ENCODE data around the gene FAM174B.

The FAM174B gene

DNA sequence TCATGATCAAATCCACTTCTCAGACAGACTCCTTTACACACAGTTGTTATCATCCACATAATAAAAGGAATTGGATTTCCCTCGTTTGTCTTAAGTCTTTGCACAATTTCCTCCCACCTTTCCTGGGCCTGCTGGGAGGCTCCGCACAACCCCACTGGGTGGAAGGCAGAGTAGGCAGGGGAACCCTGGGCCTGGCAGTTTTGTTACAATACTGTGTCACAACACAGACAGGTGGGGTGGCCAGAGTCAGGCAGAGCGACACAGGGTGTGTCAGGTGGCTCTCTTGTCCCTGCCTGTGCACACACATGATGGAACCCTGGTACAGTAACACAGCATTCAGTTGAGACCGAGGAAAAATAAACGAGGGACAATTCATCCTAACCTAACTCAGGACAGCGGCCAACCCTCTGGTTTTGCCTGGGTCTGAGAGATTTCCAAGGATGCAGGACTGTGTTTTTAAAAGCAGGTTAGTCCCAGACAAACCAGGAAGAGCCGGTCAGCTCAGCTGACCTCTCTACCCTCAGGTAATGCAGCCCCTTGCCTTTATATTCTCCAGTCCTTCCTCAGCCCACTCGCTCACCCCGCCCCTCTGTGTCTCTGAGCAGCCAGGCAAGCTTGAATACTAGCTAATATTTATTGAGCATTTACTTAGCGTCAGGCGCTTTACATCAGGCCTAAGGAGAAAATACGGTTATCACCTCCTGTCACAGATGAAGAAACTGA lies 8.8 kb upstream of the FAM174B start:
- no peak for DNase-seq (ENCODE audit: low read depth)

- DNase-seq (ENCODE audit: low read depth) = no peak
These were observed 7.8 kb upstream of the FAM174B start for GRCh38 chr15:92663250-92663951.

GRCh38 chr15:92662762-92663161 lies 7.2 kb upstream of the FAM174B start:
- DNase-seq (ENCODE audit: low read depth) = no peak

DNA sequence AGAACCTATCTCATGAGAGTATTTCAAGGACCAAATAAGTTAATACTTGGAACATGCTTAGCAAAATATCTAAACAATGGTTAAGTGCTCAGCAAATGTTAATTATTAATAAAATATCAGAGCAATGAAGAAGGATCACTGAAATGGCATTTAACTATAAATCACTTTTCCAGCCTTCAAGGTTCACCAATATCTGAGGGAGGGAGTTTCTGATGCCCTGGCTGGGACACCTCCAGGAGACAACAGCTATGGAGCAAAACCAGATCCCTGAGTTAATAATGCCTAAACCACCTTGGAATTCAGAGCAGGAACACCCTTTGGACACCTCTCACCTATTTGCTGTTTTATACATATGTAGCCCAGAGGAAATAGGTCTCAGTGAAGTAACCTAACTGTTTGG lies 6.4 kb upstream of the FAM174B start:
- no peak for DNase-seq (ENCODE audit: low read depth)

GRCh38 chr15:92661069-92661468 lies 5.5 kb upstream of the FAM174B start:
- no peak for DNase-seq (ENCODE audit: low read depth)

GRCh38 chr15:92657486-92657885 lies 1.9 kb upstream of the FAM174B start:
- DNase-seq (ENCODE audit: low read depth) = no peak

GRCh38 chr15:92656089-92656488 lies 514 bp upstream of the FAM174B start:
- no peak for DNase-seq (ENCODE audit: low read depth)

DNA sequence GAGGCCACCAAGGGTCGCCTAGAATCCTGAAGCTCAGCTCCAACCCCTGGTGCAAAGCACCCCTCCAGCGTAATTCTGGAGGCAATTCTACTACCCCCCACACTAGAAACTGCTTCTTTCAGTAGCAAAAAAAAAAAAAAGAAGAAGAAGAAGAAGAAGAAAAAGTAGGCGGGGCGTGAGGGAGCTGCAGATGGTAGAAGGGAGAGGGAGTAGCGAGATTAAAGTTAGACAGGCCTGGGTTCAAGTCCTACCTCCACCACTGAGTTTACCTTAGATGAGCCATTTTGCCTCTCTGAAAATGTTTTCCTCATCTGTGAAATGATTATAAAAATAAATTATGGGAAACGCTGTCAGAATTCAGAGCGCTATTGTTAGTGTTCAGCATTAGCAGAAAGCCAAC lies 913 bp downstream of the FAM174B start:
- DNase-seq (ENCODE audit: low read depth) = no peak

- no peak for DNase-seq (ENCODE audit: low read depth)
These were observed 1.6 kb downstream of the FAM174B start for GRCh38 chr15:92653836-92654539.

DNA sequence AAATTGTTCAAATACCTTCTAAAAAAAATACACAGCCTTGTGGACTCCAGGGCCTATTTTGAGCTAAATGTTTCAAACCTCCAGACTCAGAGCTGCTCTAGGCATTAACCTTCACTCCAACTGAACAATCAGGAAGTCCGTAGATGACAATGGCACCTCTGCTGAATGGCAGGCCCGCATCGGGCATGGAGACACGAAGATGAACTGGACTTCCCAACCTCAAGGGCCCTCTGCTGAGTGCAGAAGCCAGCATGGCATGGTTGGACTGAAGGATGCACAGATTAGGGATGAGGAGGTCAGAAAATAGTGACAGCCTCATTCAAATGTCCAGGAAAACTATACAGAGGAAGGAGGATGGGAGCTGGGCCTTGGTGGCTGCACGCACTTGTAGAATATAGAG lies 2.2 kb downstream of the FAM174B start:
- no peak for DNase-seq (ENCODE audit: low read depth)

DNA sequence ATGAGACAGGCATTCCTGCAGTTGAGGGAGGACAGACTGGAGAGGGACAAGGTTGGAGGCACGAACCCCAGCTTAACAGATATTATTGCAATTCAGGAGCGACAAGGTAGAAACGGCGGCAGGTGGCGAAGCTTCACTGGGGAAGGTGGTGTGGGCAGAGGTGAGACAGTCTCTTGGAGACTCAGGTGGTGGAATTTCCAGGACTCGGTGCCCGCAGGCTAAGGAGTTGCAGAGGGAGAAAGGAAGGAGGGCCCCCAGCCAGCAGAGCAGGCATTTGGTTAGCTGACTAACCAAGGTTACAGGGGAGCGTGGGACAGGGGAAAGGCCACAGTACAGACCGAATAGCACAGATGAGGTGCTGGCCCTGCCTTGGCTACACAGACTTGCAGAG lies 3.0 kb downstream of the FAM174B start:
- DNase-seq (ENCODE audit: low read depth) = no peak

DNA sequence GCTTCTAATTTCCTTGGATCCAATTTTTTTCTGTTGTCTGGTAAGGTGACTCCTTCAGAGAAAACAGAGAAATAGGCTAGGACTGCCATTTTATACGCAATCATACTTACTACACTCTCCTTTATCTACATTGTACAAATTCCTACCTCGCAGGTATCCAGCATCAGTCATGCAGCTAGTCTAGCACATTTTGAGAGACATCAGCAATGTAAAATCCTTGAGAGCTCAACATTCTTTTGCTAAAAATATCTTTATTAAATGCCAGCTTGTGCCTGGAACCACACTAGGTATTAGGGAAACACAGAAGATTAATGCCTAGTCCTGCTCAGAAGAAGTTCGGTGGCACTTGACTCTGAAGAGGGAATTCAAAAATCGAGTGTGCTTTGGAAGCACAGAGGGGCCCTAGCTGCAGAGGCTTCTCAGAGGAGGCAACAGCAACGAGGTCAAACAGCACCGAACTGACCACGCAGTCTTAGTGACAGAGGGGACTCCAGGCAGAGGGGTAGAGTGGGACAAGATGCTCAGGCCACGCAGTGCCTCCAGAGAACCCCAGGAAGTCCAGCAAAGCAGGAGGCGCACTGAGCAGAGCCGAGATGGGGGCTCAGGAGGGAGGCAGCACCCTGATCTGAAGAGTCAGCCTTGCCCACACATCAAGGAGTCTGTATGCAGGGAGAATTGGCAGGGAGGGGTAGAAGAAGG lies 3.5 kb downstream of the FAM174B start:
- no peak for DNase-seq (ENCODE audit: low read depth)

GRCh38 chr15:92650966-92651365 lies 4.6 kb downstream of the FAM174B start:
- DNase-seq (ENCODE audit: low read depth) = no peak

- no peak for DNase-seq (ENCODE audit: low read depth)
These were observed 5.3 kb downstream of the FAM174B start for GRCh38 chr15:92650256-92650655.

DNA sequence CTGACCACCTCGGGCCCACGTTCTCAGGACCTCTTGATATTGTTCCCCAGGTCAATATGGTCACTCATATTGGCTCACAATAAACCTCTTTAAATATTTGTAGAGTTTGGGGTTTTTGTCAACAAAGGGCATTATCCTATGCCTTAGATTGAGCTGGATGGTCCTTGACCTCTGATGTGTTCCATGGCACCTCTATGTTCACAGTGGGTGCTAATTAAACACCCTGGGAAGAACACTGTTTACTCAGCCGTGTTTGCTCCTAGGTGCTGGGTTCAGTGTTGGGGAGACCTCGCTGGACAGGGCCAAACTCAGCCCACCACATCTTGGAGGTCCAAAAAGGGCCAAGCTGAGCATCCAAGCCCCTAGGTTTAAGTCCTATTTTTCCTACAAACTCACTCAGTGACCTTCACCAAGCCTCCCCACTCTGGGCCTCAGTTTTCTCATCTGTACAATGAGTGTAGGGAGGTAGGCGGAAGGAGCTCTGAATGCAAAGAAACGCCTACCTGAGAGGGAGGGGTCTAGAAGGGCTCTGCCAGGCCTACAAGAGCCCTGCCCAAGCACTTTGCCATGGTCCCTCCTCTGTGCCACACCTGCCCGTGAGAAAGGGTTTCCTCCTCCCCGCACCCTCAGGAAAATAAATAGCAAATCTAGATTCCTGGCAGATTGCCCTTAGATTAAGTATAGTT lies 7.2 kb downstream of the FAM174B start:
- DNase-seq (ENCODE audit: low read depth) = no peak

- no peak for DNase-seq (ENCODE audit: low read depth)
These were observed 8.0 kb downstream of the FAM174B start for GRCh38 chr15:92647467-92648163.

- DNase-seq (ENCODE audit: low read depth) = no peak
These were observed 9.4 kb downstream of the FAM174B start for GRCh38 chr15:92646216-92646615.

DNA sequence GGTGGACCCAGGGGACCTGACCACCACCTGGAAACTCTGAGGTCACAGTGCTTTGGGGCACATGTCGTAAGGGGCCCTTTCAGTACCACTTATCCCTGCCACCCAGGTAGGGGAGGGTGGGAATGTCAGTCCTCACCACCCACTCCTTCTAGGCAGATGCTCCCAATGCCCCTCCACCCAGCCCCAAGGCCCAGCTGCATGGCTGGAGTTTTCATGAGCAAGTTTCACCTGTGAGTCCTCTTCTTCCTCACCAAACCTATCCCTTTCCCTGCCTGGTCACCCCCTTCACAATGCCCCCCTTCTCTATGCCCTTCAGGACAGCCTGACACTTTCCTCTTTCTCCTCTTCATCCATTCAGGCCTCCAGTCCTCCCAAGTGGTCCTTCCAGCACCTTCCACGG lies 9.8 kb downstream of the FAM174B start:
- no peak for DNase-seq (ENCODE audit: low read depth)

DNA sequence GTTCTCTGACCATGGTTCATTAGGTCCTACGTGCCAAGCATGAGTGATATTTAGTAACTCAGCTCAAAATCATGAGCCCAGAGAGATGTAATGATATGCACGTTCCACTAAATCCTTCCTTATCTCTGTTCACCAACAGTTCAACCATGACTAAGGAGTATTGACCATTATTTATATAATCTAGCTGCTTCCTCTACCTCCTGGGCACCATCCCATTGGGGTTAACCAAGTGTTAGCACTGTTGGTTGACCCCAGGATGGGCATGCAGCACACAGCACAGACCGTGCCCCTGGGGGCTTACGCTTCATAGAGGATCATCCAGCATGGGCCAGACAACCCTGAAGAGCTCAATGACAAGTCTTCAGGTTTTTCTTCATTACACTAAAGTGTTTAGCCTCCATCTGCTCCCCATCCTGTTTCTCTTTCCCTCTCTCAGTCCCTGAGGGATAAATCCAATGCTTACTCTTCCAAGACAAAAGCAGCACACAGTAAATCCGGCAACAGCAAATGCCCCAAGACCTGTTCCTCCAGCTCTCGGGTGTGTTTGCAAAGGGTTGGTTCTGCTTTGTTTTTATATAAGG lies 10.4 kb downstream of the FAM174B start:
- DNase-seq (ENCODE audit: low read depth) = no peak

DNA sequence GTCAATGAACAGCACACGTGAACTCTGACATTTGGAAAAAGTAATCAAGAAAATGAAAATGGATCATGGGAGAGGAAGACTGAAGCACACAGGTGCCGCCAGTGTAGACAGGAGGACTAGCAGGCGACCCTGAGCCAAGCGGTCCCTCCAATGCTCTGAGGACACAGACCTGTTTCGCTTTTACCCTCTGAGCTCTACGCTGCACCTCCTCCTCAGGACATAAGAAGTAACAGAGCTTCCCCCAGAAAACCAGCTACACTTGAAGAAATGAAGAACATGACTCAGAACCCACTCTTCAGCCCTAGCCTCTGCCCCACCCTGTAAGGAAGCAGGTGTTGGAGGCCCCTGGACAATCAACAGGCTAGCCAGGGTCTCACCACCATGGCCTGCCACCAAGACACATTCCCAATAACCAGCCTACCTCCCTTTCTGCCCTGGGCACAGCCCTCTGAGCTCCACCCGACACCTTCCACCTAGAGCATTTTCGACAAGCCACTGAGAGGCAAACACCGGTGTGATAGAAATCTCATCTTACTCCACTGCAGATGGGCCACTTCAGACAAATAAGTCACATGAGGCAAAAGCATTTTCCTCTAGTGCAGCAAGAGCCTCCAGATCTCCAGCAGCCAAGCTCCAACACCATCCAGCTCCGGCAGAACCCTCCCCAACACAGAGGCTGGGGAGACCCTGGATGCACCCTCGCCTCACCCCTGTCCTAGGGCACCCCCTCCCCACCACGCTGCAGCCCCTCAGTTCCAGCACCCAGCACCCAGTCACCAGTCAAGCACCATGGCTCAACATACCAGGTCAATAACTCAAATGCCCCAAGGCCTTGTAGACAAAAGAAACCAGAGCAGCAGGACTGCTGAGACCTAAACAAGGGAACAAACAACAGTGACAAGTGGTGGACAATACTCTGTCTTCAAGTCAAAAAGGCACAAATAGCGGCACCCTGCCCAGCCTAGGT lies 11.4 kb downstream of the FAM174B start:
- DNase-seq (ENCODE audit: low read depth) = no peak
